ENCODE measurements around the gene RNF130.
"Not testable (repeated sequence)": the region's sequence is repeated elsewhere in the genome, so short reads cannot be mapped to it uniquely, and the experiment has no call there.

The RNF130 gene

DNA sequence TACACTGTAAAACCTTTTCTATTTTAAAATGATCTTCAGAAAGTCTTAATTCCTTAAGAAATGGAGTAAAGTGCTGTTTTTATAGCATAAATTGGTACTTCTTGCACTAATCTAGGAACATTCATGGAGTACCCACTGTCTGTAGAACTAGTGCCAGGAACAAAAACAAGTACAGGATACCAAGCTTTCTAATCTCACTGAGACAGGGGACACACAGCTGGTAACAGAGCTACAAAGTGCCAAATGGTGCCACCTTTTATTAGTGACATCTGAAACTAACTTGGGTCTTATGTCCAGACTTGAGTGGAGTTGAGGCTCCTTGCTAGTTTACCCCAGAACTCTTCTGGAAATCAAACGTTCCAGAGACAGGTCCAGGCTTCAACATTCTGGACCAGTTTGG lies 57.9 kb downstream of the RNF130 start:
- DNase-seq, result no peak

DNA sequence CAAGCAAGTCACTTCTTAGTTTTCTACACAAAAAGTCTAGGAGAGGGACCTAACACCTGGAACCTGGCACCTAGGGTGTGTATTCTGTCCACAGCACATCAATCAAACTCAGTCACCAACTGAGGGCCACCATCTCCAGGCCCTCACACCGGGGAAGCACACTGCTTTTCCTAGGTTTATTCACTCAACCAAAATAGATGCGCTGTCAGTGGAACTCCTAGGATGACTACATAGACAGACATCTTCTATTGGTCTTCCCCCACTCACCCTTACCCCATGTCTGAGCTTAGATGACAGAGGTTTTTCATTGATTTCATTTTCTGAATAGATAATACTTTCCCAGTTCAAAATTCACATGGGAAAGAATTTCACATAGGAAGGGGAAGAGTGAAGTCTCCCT lies 59.2 kb downstream of the RNF130 start:
- no peak for DNase-seq

DNA sequence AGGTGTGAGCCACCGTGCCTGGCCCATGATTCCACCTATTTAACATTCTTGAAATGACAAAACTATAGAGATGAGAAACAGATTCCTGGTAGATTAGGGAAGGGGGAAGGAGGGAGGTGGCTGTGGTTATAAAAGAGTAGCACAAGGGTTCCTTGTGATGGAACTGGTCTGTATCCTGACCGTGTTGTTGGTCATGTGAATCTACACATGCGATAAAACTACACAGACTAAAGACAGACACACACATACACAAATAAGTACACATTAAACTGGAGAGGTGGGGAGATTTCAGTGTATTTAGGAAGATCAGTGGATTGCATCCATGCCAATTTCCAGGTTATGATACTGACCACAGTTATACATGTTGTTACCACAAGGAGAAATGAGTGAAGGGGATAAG lies 60.9 kb downstream of the RNF130 start:
- DNase-seq, result no peak

DNA sequence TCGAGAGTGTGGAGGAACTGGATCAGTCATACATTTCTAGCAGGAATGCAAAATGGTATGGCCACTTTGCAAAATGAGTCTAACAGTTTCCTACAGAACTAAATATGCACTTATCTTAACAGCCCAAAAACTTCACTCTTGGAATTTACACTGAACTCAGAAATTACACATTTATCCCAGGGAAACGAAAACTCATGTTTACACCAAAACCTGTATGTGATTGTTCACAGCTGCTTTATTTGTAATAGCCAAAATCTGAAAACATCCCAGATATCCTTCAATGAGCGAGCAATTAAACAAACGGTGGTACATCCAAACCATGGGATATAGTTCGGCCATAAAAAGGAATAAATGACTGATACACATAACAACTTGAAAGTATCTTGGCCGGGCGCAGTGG lies 62.0 kb downstream of the RNF130 start:
- DNase-seq, result no peak

DNA sequence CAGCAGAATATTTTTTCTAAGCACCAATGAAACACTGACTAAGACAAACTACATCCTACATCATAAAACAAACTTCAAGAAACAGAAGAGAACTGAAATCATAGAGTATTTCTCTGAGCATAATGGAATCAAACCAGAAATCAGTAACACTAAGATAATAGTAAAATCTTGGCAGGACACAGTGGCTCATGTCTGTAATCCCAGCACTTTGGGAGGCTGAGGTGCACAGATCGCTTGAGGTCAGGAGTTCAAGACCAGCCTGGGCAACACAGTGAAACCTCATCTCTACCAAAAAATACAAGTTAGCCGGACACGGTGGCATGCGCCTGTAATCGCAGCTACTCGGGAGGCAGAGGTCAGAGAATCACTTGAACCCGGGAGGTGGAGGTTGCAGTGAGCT lies 63.1 kb downstream of the RNF130 start:
- DNase-seq, result no peak

DNA sequence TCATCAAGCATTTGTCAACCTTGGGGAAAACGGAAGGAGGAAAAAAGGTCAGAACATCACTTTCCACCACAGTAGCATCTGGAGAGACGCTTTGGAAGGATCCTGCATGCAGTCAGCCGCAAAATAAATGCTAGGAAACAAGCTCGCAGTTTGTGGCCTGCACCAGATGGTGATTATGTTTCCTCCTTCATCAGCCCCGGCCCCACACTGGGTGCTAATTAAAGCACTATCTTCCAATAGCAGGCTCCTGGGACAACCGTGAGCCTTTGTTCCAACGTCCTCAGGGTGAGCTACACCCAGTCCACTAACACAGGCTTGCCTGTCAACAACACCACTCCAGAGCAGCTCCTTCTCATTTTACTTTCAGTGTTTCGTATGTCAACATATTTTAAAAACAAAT lies 64.0 kb downstream of the RNF130 start:
- no peak for DNase-seq

DNA sequence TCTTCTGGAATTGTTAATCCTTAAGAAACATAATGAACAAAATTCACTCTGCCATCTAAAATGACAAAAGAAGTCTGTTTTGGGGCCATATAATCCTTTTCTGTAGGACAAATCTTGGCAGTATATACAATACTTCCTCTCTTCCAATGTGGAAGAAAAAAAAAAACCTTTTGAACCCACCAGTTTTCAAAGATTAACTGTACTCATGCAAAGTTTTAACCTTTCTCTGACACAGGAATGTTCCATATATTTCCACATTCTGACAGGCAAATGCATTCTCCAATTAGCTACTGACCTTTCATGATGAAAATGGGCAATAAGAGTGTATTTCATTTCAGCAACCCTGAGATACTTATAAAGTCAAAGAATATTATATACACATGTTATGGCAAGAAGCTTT lies 65.4 kb downstream of the RNF130 start:
- no peak for DNase-seq

DNA sequence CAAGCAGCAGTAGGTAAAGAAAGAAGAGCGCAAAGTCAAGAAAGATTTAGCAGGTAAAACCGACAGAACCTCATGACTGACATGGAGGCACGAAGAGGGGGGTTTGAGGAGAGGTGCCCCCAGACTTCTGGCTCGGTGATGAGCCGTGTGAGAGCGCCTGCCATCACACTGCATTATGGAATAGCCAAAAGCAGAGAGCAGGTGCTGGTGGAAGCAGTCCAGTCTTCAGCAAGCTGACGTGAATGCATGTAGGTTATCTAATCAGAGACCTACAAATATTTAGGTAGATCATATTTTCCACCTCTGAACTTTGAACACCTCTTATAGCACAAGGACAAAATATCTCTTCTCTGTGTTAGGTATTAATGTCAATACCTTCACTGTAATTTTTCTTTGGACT lies 68.4 kb downstream of the RNF130 start:
- no peak for DNase-seq

DNA sequence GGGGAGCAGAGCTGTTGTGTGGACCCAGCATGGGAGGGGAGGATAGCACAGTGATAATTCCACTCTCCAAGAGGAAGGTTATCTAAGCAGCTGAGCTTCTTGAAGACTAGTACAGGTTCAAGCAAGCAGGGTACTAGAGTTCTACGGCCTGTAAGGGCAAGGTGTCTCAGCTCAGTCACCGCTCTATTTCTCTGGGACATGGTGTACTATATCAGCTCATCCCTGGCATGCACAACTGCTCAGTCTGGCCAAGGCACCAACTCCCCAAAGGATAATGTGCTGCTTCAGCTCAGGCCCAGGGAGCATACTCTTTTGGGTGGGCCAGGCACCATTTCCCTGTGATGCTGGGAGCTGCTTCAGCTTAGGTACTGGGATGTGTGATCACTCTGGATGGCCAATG lies 69.8 kb downstream of the RNF130 start:
- no peak for DNase-seq

DNA sequence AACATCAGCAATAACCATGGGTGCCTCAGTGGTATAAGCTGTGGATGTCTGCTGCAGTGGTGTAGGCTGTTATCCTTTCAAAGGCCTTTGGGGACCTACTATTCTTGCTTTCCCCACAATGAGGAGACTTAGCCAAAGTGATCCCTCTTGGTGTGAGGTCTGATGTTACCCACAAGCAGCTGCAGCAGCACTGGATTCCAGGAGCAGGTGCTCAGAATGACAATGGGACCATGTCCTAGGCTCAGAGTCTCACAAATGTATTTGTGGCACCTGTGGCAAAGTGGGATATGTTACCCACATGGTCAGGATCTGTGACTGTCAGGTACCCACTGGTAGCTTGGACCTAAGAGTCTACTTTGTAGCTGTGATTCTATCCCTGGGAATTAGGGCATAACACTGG lies 70.4 kb downstream of the RNF130 start:
- no peak for DNase-seq

DNA sequence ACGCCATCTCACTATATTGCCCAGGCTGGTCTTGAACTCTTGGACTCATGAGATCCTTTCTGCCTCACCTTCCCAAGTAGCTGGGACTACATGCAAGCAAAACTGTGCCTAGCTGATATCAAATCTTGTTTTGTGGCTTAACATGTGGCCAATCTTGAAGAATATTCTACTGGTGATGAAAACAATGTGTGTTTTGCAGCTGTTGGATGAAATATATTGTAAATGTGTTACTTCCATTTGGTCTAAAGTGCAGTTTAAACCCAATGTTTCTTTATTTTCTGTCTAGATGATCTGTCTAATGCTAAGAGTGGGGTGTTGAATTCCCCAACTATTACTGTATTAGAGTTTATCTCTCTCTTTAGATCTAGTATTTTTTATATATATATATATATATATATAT lies 73.1 kb downstream of the RNF130 start:
- no peak for DNase-seq

DNA sequence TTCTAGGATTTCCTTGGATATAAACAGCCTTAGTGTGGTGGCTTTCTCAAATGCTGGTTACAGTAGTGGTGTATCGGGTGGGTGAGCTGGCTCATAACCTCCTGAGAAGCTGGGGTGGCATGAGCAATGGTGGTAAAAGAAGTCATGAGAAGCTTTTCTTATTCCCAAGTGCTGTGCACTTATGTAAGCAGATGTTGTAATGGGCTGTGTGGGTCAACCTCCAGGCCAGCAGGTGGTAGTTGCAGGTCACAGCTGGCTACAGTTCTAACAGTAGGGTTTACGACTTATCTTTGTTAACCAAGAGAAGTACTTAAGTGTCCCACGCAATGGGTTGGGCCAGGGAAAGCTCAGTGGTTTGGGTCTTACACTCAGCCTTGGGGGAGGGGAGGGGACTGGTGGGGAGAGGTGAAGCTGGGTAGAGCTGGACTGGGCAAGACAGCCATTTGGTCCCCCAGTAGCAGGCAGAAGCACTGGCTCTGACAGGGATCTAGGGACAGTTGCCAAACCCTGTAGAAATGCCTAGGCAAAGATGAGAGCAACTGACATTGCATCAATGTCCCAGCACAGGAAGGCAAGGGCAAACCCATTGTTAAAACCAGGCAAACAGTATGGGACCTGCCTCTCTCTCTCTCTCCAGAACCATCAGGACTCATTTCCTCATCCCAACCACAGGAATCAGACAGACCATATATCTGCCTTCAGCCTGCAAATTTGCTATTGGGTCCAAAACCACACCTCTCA lies 76.8 kb downstream of the RNF130 start:
- no peak for DNase-seq

DNA sequence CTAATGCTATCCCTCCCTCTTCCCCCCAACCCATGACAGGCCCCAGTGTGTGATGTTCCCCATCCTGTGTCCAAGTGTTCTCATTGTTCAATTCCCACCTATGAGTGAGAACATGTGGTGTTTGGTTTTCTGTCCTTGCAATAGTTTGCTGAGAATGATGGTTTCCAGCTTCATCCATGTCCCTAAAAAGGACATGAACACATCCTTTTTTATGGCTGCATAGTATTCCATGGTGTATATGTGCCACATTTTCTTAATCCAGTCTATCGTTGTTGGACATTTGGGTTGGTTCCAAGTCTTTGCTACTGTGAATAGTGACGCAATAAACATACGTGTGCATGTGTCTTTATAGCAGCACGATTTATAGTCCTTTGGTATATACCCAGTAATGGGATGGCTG lies 78.7 kb downstream of the RNF130 start:
- DNase-seq, result not testable (repeated sequence)

DNA sequence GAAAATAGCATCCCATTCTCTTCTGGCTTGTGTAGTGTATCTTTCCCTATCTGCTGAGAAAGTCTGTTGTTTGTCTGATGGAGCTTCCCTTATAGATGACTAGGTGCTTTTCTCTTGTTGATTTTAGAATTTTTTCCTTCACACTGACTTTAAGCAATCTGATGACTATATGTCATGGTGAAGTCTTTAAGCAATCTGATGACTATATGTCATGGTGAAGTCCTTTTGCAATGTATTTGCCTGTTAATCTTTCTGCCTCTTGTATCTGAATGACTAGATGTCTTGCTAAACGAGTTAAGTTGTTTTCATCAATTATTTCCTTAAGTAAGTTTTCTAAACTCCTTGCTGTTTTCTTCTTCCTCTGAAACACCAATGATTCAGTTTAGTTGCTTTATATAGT lies 80.5 kb downstream of the RNF130 start:
- DNase-seq, result no peak

DNA sequence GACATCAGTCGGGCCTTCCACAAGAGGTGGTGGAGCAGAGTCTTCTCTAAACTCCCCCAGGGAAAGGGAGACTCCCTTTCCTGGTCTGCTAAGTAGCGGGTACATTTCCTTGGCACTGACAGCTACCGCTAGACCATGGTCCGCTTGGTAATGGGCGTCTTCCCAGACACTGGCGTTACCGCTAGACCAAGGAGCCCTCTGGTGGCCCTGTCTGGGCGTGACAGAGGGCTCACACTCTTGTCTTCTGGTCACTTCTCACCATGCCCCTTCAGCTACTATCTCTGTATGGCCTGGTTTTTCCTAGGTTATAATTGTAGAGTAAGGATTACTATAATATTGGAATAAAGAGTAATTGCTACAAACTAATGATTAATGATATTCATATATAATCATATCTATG lies 81.0 kb downstream of the RNF130 start:
- DNase-seq, result not testable (repeated sequence)

DNA sequence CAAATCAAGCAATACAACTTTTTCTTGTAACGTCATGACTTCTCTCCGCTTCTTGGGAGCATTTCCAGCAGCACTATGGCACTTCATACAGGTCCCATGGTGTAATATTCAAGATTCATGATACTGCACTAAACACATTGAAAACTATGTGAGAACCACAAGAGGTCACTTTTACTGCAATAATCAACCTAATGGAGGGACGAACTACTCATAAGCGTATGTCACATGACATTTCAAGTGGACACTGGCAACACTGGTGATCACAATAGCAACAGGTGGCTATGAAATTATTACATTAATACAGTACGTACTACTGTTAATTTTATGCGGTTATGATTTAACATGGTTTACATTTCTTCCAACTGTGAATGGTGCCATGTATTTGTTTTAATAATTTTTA lies 85.2 kb downstream of the RNF130 start:
- DNase-seq, result no peak

DNA sequence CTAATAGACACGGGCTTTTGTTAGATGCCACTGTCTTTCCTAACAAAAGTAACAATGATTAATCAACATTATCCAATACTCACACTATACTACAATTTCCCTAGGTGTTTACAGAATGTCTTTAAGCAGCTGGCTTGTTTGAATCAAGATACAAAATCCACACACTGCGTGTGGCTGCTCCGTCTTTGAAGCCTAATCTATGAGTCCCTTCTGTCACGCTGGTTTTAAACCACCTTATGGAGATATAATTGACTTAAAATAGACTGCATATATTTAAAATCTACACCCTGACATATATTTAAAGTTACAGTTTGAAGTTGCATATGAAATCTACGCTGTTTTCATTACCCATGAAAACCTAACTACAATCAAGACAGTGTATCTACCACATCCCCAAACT lies 89.9 kb downstream of the RNF130 start:
- no peak for DNase-seq

DNA sequence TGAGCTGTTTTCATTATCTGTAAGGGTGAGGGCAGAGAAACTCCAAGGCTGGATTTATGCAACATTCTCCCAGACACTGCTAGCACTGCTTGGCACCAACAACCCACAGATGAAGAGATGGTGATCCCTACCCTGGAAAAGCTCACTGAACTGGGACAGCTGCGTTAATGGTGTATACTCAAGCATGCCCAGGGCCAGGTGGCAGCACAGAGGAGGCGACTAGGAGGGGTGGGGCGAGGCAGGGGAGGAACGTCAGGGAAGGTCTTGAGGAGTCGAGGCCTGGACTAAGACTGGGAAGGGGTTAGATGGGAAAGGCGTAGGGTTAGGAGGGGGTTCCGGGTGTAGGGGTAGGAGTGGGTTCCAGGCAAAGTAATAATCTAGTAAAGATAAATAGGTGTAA lies 90.8 kb downstream of the RNF130 start:
- DNase-seq, result no peak

DNA sequence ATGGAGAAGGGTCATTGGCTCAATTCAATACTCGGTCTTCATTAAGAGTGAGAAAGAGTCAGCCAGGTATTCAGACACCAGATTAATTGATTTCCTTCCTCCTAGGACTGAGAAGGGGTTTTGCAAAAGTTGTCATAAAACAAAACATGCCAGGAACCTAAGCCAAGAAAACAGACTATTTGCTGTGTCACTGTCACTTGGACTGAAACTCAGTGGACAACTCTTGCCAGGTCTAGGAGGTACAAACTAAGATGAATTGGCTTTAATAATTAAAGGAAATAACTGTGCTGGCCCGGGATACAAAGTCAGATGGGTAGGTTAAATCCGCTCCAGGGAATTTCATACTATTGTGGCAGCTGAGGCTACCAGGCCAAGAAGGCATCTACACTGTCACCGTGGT lies 92.8 kb downstream of the RNF130 start:
- no peak for DNase-seq

DNA sequence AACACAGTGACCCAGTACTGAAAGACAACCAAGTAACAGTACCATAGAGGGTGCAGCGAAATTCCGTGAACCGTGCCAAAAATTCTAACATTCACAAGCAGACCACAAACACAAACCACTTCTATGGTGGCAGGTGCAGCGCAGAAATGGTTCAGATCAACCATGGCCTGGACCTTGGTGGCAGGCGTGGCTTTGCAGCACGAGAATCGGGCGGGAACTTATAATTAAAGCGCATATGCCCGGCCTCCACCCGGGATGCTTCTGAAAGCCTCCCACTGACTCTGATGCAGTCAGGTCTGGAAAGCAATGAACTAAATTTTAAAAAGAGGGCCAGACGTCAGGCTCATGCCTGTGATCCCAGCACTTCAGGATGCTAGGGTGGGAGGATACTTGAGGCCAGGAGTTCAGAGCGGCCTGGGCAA lies 95.8 kb downstream of the RNF130 start:
- no peak for DNase-seq

DNA sequence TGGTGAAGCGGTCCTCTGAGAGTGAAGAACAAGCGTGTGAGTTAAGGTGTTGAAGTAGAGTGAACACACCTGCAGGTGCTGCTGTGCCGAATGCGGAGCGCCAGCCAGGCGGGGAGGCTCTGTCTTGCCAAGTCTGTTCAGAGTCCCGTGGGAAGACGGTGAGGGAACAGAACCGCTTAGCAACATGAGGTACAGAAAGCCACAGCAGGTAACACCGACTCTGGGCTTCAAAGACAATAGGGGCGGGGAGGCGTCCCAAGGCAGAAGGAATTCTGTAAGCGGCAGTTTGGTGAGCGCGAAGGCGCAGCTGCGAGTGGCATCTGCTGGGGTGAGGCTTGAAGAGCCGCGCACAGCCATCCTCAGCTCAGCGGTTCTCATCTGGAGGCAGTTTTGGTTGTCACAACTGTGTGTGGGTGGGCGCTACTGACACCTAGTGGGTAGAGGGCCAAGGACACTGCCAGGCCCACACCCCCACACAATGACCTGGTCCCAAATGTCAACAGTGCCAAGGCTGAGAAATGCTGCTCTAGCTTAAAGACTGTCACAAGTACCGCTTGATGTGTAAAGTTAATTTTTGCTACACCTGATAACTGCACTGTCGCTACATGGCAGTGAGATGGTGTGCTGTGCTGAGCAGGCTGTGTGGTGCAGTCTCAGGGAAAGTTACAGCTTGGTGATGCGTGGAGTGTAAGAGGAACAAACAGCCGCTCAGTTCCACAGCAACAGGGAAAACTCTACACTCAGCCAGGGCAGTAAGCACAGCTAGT lies 96.4 kb downstream of the RNF130 start:
- peak; percentile 15 for DNase-seq

DNA sequence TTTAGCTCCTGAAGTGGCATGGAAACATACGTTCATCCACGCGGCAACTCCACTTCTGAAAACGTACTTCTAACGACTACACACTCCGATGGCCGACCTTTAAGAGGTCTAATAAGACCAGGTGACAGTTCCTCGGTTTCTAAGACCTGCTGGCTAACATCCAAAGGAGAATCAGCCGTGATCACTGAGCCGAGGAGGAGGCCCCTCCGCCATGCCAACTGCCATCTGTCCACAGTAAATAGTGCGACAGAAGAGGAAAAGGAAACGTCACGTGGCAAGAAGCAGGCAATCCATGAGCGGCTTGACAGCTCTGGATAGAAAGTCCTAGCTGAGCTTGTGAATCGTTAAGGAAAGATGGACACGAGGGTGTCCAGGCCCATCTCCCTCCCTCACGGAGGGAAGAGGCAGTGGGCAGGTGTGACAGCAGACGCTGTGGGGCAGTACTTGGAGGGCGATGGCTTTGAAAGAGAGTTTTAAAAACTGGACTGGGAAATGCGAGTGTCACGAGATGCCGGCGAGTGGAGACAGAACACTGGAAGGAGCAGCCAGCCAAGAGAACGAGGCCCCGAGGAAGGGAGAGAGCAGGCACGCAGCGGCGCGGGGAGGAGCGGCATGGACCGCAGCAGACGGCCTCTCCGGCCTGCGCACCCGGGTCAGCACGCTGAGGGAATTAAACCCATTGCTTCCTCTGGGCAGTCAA lies 97.2 kb downstream of the RNF130 start:
- DNase-seq, result peak; percentile 65

DNA sequence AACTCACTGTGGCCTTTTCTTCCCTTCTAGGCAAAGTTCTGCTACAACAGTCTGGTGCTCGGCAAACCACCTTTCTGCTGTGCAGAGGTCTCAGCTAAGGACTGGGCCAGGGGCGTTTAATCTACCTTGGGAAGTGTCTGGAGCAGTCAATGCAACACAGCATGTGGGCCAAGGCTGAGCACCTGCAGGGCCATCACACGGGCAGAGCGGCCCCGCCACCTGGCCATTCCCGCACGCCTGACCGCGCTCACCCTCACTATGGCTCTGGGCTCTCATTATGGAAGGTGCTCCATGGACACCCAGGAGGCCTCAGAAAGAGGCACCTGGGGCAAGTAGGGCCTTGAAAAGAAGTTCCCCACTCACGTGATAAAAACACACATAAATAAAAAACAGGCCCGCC lies 98.2 kb downstream of the RNF130 start:
- DNase-seq, result no peak

DNA sequence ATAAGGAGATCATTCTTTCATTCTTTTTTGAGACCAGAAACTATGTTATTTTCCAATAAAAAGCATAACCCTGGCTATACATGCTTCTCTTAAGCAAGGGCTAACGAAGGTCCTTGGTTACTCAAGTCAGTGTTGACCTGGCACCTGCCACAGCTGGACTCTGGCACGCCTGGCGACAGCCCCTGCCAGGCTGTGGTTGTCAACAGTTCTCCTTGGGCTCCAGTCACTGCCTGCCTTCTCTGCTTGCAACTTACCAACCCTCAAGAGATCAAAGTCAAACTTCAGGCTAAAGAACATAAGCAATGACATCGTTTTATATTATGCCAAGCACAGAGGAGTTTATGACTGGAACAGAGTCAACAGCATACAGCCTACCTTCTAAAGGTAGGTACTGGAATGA lies 102.4 kb downstream of the RNF130 start:
- no peak for DNase-seq

All from NCI-H510A treated with DMSO at 0.1 percent for 48 hours (cell line).